Measurements from ENCODE around the gene MAGEB1. TPM values are rescaled to one million over a fixed set of nuclear protein-coding genes. Genes with fewer than 3 reads are reported as not detected.

The MAGEB1 gene, protein sequence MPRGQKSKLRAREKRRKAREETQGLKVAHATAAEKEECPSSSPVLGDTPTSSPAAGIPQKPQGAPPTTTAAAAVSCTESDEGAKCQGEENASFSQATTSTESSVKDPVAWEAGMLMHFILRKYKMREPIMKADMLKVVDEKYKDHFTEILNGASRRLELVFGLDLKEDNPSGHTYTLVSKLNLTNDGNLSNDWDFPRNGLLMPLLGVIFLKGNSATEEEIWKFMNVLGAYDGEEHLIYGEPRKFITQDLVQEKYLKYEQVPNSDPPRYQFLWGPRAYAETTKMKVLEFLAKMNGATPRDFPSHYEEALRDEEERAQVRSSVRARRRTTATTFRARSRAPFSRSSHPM
- not detected in 5 replicates for total RNA-seq (2022; extraction: Qiagen RNA extraction)

DNA sequence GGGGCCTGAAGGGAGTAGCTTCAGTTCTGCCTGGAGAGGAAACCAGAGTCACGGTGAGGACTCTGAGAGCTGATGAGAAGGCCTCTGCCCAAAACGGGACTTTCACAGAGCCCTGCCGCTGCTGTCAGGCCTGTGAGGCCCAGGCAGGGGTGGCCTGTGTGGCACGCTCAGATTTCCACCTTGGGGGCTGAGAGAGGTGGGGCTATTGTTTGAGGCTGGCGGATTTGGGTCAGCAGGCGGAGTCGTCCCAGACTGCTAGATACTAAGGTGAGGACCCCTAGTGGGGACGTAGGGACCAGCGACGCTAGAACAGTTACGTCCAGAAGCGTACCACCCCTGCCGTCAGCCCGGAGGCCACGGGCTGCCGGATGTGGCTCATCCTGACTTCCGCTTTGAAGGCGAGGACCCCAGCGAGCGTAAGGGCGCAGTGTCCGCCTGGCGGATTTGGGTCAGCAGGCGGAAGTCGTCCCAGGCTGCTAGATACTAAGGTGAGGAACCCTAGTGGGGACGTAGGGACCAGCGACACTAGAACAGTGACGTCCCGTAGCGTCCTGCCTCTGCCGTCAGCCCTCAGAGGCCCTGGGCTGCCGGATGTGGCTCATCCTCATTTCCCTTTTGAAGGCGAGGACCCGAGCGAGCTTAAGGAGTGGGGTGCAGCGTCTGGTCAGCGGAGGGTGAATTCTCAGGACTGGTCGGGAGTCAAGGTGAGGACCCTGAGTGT lies at the start of gene MAGEB1:
Gene MAGEB1 (plus strand): TSS at position 378 of the 721 bp plus-strand sequence. CDS start 3,348 bp downstream, outside the sequence.

DNA sequence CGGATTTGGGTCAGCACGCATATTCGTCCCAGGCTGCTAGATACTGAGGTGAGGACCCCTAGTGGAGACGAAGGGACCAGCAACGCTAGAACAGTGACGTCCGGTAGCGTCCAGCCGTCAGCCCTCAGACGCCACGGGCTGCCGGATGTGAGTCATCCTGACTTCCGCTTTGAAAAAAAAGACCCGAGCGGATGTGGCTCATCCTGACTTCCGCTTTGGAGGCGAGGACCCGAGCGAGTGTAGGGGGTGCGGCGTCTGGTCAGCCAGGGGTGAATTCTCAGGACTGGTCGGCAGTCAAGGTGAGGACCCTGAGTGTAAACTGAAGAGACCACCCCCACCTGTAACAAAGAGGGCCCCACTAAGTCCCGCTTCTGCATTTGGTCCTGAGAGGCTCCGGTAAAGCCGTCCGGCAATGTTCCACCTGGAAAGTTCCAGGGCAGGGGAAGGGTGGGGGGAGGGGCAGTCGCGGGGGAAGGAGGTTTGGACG lies 31.5 kb upstream of the MAGEB1 start, which contains the start of gene MAGEB2:
Gene MAGEB2 (plus strand): TSS at position 207 of the 487 bp plus-strand sequence. CDS start 3,018 bp downstream, outside the sequence.

DNA sequence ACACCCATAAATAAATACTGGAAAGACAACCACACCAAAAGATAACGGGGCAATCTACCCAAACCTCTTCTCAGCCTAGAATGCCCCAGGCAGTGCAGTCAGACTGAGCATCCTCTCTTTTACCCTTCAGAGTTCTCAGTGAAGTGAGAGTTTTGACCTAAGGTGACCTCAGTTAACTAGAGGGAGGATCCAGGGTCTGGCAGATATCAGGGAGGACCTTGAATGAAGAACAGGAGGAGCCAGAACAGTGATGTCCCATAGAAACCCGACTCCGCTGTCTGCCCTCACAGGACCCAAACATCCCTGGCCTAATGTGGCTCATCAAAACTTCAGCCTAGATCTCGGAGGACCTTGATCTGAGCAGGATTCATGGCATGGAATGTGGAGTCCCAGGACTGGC lies 16.6 kb upstream of the MAGEB1 start, which contains the start of gene MAGEB3:
Gene MAGEB3 (plus strand): TSS at position 263 of the 400 bp plus-strand sequence. CDS start 5,268 bp downstream, outside the sequence.

DNA sequence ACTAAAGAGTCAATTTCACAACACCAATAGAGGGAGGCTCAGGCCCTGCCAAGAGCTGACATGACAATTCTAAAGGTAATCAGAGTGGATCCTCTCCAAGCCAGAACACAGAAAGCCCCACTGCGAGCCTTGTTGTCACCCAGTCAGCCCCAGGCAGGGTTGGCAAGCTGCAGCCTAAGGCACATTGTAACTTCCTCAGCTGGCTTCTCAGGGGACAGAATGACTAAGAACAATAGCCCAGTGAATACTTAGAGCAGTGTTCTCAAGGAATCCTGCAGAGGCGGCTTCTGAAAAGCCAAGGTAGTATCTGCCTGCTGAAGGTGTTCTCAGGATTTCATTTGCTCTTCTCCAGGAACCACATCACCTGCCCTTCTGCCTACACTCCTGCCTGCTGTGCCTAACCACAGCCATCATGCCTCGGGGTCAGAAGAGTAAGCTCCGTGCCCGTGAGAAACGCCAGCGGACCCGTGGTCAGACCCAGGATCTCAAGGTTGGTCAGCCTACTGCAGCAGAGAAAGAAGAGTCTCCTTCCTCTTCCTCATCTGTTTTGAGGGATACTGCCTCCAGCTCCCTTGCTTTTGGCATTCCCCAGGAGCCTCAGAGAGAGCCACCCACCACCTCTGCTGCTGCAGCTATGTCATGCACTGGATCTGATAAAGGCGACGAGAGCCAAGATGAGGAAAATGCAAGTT lies 5.1 kb upstream of the MAGEB1 start, which contains the start of gene MAGEB4:
Gene MAGEB4 (plus strand): TSS at position 277 of the 692 bp plus-strand sequence. CDS start 136 bp downstream, at position 413.

Other genes with a start within 250 kb of the MAGEB1 start
- gene MAGEB2, start 31.6 kb upstream of the MAGEB1 start, total RNA-seq (2022; extraction: Qiagen RNA extraction), result not detected in 5 replicates
- gene MAGEB3, start 16.5 kb upstream of the MAGEB1 start, total RNA-seq (2022; extraction: Qiagen RNA extraction), result not detected in 5 replicates
- not detected in 5 replicates for gene MAGEB4, start 5.1 kb upstream of the MAGEB1 start, total RNA-seq (2022; extraction: Qiagen RNA extraction)
- gene NR0B1, start 62.2 kb downstream of the MAGEB1 start, total RNA-seq (2022; extraction: Qiagen RNA extraction), result 18.2 to 24.4 TPM (median 20.0 TPM) in 5 replicates